CD4-positive, alpha-beta T cell treated with Interleukin-15 for 4 hours (primary cell): ENCODE data around the gene PLBD2.

Experiments
- DNase-seq: peaks from one replicate; pipeline ENCODE4 v3.0.0-alpha.2; 2020; ENCODE audit warnings: low spot score

PLBD2 gene

GRCh38 chr12:113369391-113369985 is 11.1 kb downstream of the PLBD2 start:
- DNase-seq, result no peak

GRCh38 chr12:113370923-113371682 is 12.7 kb downstream of the PLBD2 start:
- no peak for DNase-seq

GRCh38 chr12:113371808-113372207 is 13.4 kb downstream of the PLBD2 start:
- no peak for DNase-seq

- DNase-seq, result no peak
Observed at GRCh38 chr12:113372371-113372770, 14.0 kb downstream of the PLBD2 start.

- no peak for DNase-seq
Observed at GRCh38 chr12:113373440-113373839, 15.1 kb downstream of the PLBD2 start.

- no peak for DNase-seq
Observed at GRCh38 chr12:113373969-113374368, 15.6 kb downstream of the PLBD2 start.

- no peak for DNase-seq
Observed at GRCh38 chr12:113374823-113375428, 16.5 kb downstream of the PLBD2 start.

- DNase-seq, result no peak
Observed at GRCh38 chr12:113378291-113378690, 19.9 kb downstream of the PLBD2 start.

GRCh38 chr12:113381220-113381619 is 22.8 kb downstream of the PLBD2 start:
- no peak for DNase-seq

- DNase-seq, result no peak
Observed at GRCh38 chr12:113382206-113382605, 23.8 kb downstream of the PLBD2 start.

GRCh38 chr12:113384778-113385177 is 26.4 kb downstream of the PLBD2 start:
- no peak for DNase-seq

GRCh38 chr12:113385282-113385882 is 27.0 kb downstream of the PLBD2 start:
- no peak for DNase-seq

GRCh38 chr12:113386866-113387566 is 28.6 kb downstream of the PLBD2 start:
- no peak for DNase-seq

- no peak for DNase-seq
Observed at GRCh38 chr12:113387631-113388030, 29.2 kb downstream of the PLBD2 start.

- no peak for DNase-seq
Observed at GRCh38 chr12:113388351-113388750, 30.0 kb downstream of the PLBD2 start.

GRCh38 chr12:113390064-113391043 is 32.0 kb downstream of the PLBD2 start:
- no peak for DNase-seq

GRCh38 chr12:113391145-113391544 is 32.8 kb downstream of the PLBD2 start:
- no peak for DNase-seq

- DNase-seq, result no peak
Observed at GRCh38 chr12:113391650-113392337, 33.4 kb downstream of the PLBD2 start.

- no peak for DNase-seq
Observed at GRCh38 chr12:113392520-113392919, 34.1 kb downstream of the PLBD2 start.

GRCh38 chr12:113392988-113393579 is 34.7 kb downstream of the PLBD2 start:
- DNase-seq, result no peak
